GM19463 (cell line): ENCODE data around the gene ARF3.

Experiments
- ATAC-seq: cut with Tn5 transposase; IDR thresholded peaks from one replicate; pipeline ENCODE4 v1.9.1; 2021; ENCODE audit warnings: mild to moderate bottlenecking, moderate library complexity; ENCODE audit not compliant: unreplicated experiment

Gene ARF3

GRCh38 chr12:48982397-48983080 lies 25.3 kb upstream of the ARF3 start:
- no peak for ATAC-seq

- ATAC-seq, result no peak
Measured at GRCh38 chr12:48981757-48982157, 24.5 kb upstream of the ARF3 start.

GRCh38 chr12:48980953-48981756 lies 23.9 kb upstream of the ARF3 start:
- no peak for ATAC-seq

GRCh38 chr12:48980389-48980952 lies 23.2 kb upstream of the ARF3 start:
- ATAC-seq, result no peak

- ATAC-seq, result no peak
Measured at GRCh38 chr12:48979602-48980388, 22.5 kb upstream of the ARF3 start.

GRCh38 chr12:48978741-48979601 lies 21.7 kb upstream of the ARF3 start:
- no peak for ATAC-seq

- ATAC-seq, result peak; percentile 10
Measured at GRCh38 chr12:48978291-48978740, 21.0 kb upstream of the ARF3 start, which contains the start of gene WNT1. TSS of gene WNT1 (plus strand) at chr12:48978322. CDS start at chr12:48978651, 329 bp downstream.

- ATAC-seq, result peak; percentile 51
Measured at GRCh38 chr12:48977290-48978281, 20.3 kb upstream of the ARF3 start.

- ATAC-seq, result no peak
Measured at GRCh38 chr12:48973941-48974673, 16.8 kb upstream of the ARF3 start.

GRCh38 chr12:48973531-48973930 lies 16.2 kb upstream of the ARF3 start:
- ATAC-seq, result no peak

- no peak for ATAC-seq
Measured at GRCh38 chr12:48972952-48973483, 15.7 kb upstream of the ARF3 start.

- ATAC-seq, result no peak
Measured at GRCh38 chr12:48972213-48972951, 15.1 kb upstream of the ARF3 start.

GRCh38 chr12:48970702-48971334 lies 13.5 kb upstream of the ARF3 start:
- ATAC-seq, result no peak

- ATAC-seq, result peak; percentile 36
Measured at GRCh38 chr12:48969833-48970701, 12.8 kb upstream of the ARF3 start.

GRCh38 chr12:48969160-48969771 lies 12.0 kb upstream of the ARF3 start:
- no peak for ATAC-seq
